Caco-2 (cell line): Measurements from ENCODE around the gene GRM1. TPM values are rescaled to one million over a fixed set of nuclear protein-coding genes. Genes with fewer than 3 reads are reported as not detected.

Experiments used
- Bru-seq: library from RNA; stranded (reverse); fragments of 400-500 nt; gene quantifications from one replicate; lab custom pipeline; 2021; lab: Mats Ljungman, UMichigan
- BruChase-seq, 2 experiments: library from RNA; stranded (reverse); fragments of 400-500 nt; gene quantifications; one replicate each; lab custom pipeline; 2021; lab: Mats Ljungman, UMichigan
- BruUV-seq: library from RNA; stranded (reverse); fragments of 400-500 nt; replicated peaks from 2 replicates; lab custom pipeline; 2021; lab: Mats Ljungman, UMichigan
- CTCF ChIA-PET: fragments of 300-600 bp; sonication (Branson Sonifier 250); formaldehyde crosslinking; loops from one replicate; lab custom pipeline; 2022; ENCODE audit warnings: antibody characterized with exemption; lab: Charles Lee
- POLR2A ChIA-PET: fragments of 300-600 bp; sonication (Branson Sonifier 250); formaldehyde crosslinking; loops from one replicate; lab custom pipeline; 2022; ENCODE audit warnings: antibody characterized with exemption; lab: Charles Lee
- DNase-seq, 2 experiments: peaks; one replicate each; pipeline versions ENCODE4 v3.0.0 to v3.0.0-alpha.2; 2020 to 2022
- H3K27me3 ChIP-seq: replicated peaks from 2 replicates; pipeline ENCODE4 v1.6.0; 2011; ENCODE audit warnings: low read length; ENCODE audit not compliant: control insufficient read depth, insufficient read depth
- H3K36me3 ChIP-seq: 2 replicates; pipeline ENCODE4 v1.5.1; 2011; ENCODE audit warnings: low read length; ENCODE audit not compliant: control insufficient read depth, insufficient read depth
- H3K4me1 ChIP-seq: fragments of 250-450 bp; sonication (Bioruptor Pico); 2 replicates; pipeline ENCODE4 v1.5.1; 2020; ENCODE audit warnings: mild to moderate bottlenecking
- H3K4me3 ChIP-seq: 2 replicates; pipeline ENCODE4 v1.5.1; 2011; ENCODE audit warnings: low read depth, mild to moderate bottlenecking, control low read depth, low read length
- H3K9me3 ChIP-seq: fragments of 250-450 bp; sonication (Bioruptor Pico); 2 replicates; pipeline ENCODE4 v1.5.1; 2020; ENCODE audit warnings: mild to moderate bottlenecking, moderate library complexity
- H3K27ac Mint-ChIP-seq: one replicate; pipeline ENCODE4 v1.8.0; 2022; ENCODE audit warnings: mixed read lengths; ENCODE audit not compliant: unreplicated experiment
- H3K27me3 Mint-ChIP-seq: one replicate; pipeline ENCODE4 v1.8.0; 2022; ENCODE audit warnings: mixed read lengths; ENCODE audit not compliant: insufficient read depth, unreplicated experiment
- H3K36me3 Mint-ChIP-seq: one replicate; pipeline ENCODE4 v1.8.0; 2022; ENCODE audit warnings: mild to moderate bottlenecking, mixed read lengths; ENCODE audit not compliant: insufficient read depth, unreplicated experiment
- H3K4me1 Mint-ChIP-seq: one replicate; pipeline ENCODE4 v1.8.0; 2022; ENCODE audit warnings: low read depth, mixed read lengths; ENCODE audit not compliant: unreplicated experiment
- H3K4me3 Mint-ChIP-seq: one replicate; pipeline ENCODE4 v1.8.0; 2022; ENCODE audit warnings: mild to moderate bottlenecking, moderate library complexity, mixed read lengths; ENCODE audit not compliant: unreplicated experiment
- H3K9me3 Mint-ChIP-seq: one replicate; pipeline ENCODE4 v1.8.0; 2022; ENCODE audit warnings: mixed read lengths; ENCODE audit not compliant: unreplicated experiment
- intact Hi-C: fragments of 100-400 bp; cut with micrococcal nuclease; formaldehyde crosslinking; loops from one replicate; pipeline ENCODE4 v1.10.0; 2022; ENCODE audit not compliant: unreplicated experiment
- long read RNA-seq: library from polyadenylated mRNA; stranded (forward); transcript quantifications from one replicate; pipeline ENCODE4 v2.0.0, GENCODE V29; 2022
- total RNA-seq: library from RNA; stranded (reverse); gene quantifications from 2 replicates; pipeline ENCODE4 v1.2.3, GENCODE V29; 2022
- TF ChIP-seq, protein P1 (sequence below), 2 experiments: fragments of 200-600 bp in 1 of 2; IDR thresholded peaks; 1 replicate in 1 of 2; 2 replicates in 1 of 2; pipeline versions ENCODE4 v1.5.1 to v1.8.0; 2011 to 2022; ENCODE audit warnings: antibody characterized with exemption in 1 of 2, control low read depth in 1 of 2, inconsistent platforms in 1 of 2, low read depth in 1 of 2, low read length in 1 of 2, mild to moderate bottlenecking in 1 of 2, moderate library complexity in 1 of 2; ENCODE audit not compliant: insufficient read depth in 1 of 2, severe bottlenecking in 1 of 2, unreplicated experiment in 1 of 2

The GRM1 gene
- total RNA-seq = not detected in 2 replicates
- Bru-seq, nascent RNA = percentile 7 among the genes with signal in this experiment
- percentile 7 among the genes with signal in this experiment for BruChase-seq, experiment 1, labeled RNA remaining after a 2-hour chase
- BruChase-seq, experiment 2, labeled RNA remaining after a 6-hour chase = percentile 5 among the genes with signal in this experiment
- long read RNA-seq = 0 reads

GRCh38 chr6:146028851-146029572, at the start of gene GRM1:
Gene GRM1 (plus strand): TSS chr6:146029062. CDS start chr6:146029518, 456 bp downstream.
- H3K9me3 ChIP-seq = no peaks in the 10 kb centered on the region
- no TSS peak for BruUV-seq
- no peak within 1 kb of the TSS for H3K4me3 ChIP-seq
- TF ChIP-seq, protein P1, sequence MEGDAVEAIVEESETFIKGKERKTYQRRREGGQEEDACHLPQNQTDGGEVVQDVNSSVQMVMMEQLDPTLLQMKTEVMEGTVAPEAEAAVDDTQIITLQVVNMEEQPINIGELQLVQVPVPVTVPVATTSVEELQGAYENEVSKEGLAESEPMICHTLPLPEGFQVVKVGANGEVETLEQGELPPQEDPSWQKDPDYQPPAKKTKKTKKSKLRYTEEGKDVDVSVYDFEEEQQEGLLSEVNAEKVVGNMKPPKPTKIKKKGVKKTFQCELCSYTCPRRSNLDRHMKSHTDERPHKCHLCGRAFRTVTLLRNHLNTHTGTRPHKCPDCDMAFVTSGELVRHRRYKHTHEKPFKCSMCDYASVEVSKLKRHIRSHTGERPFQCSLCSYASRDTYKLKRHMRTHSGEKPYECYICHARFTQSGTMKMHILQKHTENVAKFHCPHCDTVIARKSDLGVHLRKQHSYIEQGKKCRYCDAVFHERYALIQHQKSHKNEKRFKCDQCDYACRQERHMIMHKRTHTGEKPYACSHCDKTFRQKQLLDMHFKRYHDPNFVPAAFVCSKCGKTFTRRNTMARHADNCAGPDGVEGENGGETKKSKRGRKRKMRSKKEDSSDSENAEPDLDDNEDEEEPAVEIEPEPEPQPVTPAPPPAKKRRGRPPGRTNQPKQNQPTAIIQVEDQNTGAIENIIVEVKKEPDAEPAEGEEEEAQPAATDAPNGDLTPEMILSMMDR (IDR thresholded peaks at IDR 0.05; ENCODE audit: insufficient read depth in 1 of 2, low read depth in 1 of 2, low read length in 1 of 2, severe bottlenecking in 1 of 2, unreplicated experiment in 1 of 2) = no peak
- no peaks in the 10 kb centered on the region for H3K36me3 Mint-ChIP-seq
- no peaks in the 10 kb centered on the region for H3K4me1 Mint-ChIP-seq
- H3K9me3 Mint-ChIP-seq = no peaks in the 10 kb centered on the region
- H3K27ac Mint-ChIP-seq = no peak within 1 kb of the TSS
- no peaks in the 10 kb centered on the region for H3K27me3 ChIP-seq
- ChIA-PET CTCF (no interaction called here), POLR2A (no interaction called here)
- H3K4me3 Mint-ChIP-seq = no peak within 1 kb of the TSS
- peaks cover 9% of the 10 kb centered on the region for H3K27me3 Mint-ChIP-seq
- H3K36me3 ChIP-seq = no peaks in the 10 kb centered on the region
- intact Hi-C loops = no loop called here
- H3K4me1 ChIP-seq = no peaks in the 10 kb centered on the region
- DNase-seq = no peak

DNA sequence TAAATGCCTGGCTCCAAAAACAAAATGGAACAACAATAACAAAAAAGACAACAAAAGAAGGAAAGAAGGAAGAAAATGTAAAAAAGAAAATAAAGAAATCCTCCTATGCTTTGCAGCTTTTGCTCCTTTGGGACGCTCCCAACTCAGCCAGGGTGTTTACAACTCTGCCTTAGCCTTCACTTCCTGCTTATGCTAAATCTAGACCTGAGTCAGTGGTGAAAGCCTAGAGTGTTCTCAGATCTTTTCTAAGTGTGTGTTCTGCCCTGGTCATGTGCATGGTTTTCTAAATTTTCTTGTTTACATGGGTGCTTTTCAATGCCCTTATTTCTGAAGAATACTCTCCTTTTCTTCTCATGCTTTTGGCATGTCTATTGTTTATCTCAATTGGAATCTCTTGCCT, 19.5 kb upstream of the GRM1 start:
- no TSS peak for BruUV-seq
- no peak overlapping the region for H3K4me3 ChIP-seq
- H3K36me3 Mint-ChIP-seq = no peaks in the 10 kb centered on the region
- ChIA-PET POLR2A (no interaction called here), CTCF (no interaction called here)
- no peaks in the 10 kb centered on the region for H3K4me1 ChIP-seq
- TF ChIP-seq, protein P1 (IDR thresholded peaks at IDR 0.05; ENCODE audit: insufficient read depth in 1 of 2, low read depth in 1 of 2, low read length in 1 of 2, severe bottlenecking in 1 of 2, unreplicated experiment in 1 of 2) = no peak
- no peaks in the 10 kb centered on the region for H3K4me1 Mint-ChIP-seq
- H3K36me3 ChIP-seq = no peaks in the 10 kb centered on the region
- H3K9me3 Mint-ChIP-seq = peaks cover 26% of the 10 kb centered on the region
- H3K9me3 ChIP-seq = no peaks in the 10 kb centered on the region; the same call in 1 of the 2 replicates
- H3K27me3 Mint-ChIP-seq = no peaks in the 10 kb centered on the region
- no peak overlapping the region for H3K4me3 Mint-ChIP-seq
- no peak overlapping the region for H3K27ac Mint-ChIP-seq
- intact Hi-C loops = no loop called here
- H3K27me3 ChIP-seq = no peaks in the 10 kb centered on the region
- DNase-seq = no peak

DNA sequence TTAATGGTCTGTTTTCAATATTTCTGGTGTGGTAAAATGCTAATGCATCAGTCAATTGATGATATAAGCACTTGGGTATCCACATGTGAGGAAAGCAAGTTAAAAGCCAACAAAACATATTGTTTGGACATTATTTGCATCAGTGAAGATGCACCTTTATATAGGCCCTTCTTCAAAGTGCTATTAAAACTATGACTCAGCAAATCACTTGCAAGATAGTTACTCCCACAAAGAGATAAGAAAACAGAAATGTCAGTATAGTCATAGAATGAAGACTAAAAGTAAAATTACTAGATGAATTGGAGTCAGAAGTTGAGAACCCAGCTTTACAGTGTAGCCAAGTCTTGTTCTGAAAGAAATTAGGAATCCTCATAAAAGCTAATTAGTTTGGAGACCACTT, 14.6 kb upstream of the GRM1 start:
- no TSS peak for BruUV-seq
- H3K4me3 ChIP-seq = no peak overlapping the region

More for the DNA sequence above, 14.6 kb upstream of the GRM1 start:
- Histone ChIP-seq H3K36me3 (no peaks in the 10 kb centered on the region), H3K4me1 (no peaks in the 10 kb centered on the region), H3K9me3 (no peaks in the 10 kb centered on the region), H3K27me3 (no peaks in the 10 kb centered on the region)
- no peak overlapping the region for H3K27ac Mint-ChIP-seq
- POLR2A ChIA-PET = no interaction called here
- TF ChIP-seq, protein P1 (IDR thresholded peaks at IDR 0.05; ENCODE audit: insufficient read depth in 1 of 2, low read depth in 1 of 2, low read length in 1 of 2, severe bottlenecking in 1 of 2, unreplicated experiment in 1 of 2) = no peak
- intact Hi-C loops = no loop called here
- no peaks in the 10 kb centered on the region for H3K4me1 Mint-ChIP-seq
- peaks cover 8% of the 10 kb centered on the region for H3K27me3 Mint-ChIP-seq
- no peaks in the 10 kb centered on the region for H3K36me3 Mint-ChIP-seq
- no peak for DNase-seq
- no peak overlapping the region for H3K4me3 Mint-ChIP-seq
- CTCF ChIA-PET = no interaction called here
- peaks cover 15% of the 10 kb centered on the region for H3K9me3 Mint-ChIP-seq
